ENCODE results near the gene PSG6. TPM values are rescaled to one million over a fixed set of nuclear protein-coding genes. Genes with fewer than 3 reads are reported as not detected.
"Not testable (repeated sequence)": the region's sequence is repeated elsewhere in the genome, so short reads cannot be mapped to it uniquely, and the experiment has no call there.

Gene PSG6
- total RNA-seq, 2 experiments from 2014 or later, result not detected

- H3K27me3 Mint-ChIP-seq; H3K9me3 ChIP-seq (ENCODE audit: control insufficient read depth in 1 of 2, insufficient read depth in 1 of 2, low read length in 2 of 2); intact Hi-C loops (cut with DNase I, micrococcal nuclease); H3K4me1 ChIP-seq (ENCODE audit: insufficient read depth, low read length); CTCF ChIA-PET; H3K9me3 Mint-ChIP-seq; H3K27ac ChIP-seq (ENCODE audit: low read depth in 1 of 2, low read length in 2 of 2); ATAC-seq (ENCODE audit: poor library complexity); POLR2A ChIA-PET; H3K27me3 ChIP-seq (ENCODE audit: control insufficient read depth in 1 of 2, insufficient read depth in 2 of 2, low read length in 2 of 2); H3K36me3 Mint-ChIP-seq (ENCODE audit: low read depth); H3K4me3 Mint-ChIP-seq; DNase-seq; H3K4me3 ChIP-seq (ENCODE audit: low read length); H3K4me1 Mint-ChIP-seq (ENCODE audit: low read depth); H3K36me3 ChIP-seq (ENCODE audit: insufficient read depth, low read length); H3K27ac Mint-ChIP-seq: not testable (repeated sequence)
Observed at GRCh38 chr19:42913516-42913915, 4.2 kb downstream of the PSG6 start.

DNA sequence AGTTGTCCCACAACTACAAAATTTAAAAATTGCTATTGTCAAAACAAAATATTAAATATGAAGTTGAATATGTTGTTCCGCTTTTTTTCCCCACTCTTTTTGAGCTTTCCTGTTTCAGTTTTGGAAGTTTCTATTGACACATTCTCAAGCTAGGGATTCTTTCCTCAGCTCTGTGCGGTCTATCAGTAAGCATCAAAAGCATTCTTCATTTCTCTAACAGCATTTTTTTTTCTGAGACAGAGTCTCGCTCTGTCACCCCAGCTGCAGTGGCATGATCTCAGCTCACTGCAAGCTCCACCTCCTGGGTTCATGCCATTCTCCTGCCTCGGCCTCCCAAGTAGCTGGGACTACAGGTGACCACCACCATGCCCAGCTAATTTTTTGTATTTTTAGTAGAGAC is 4.8 kb downstream of the PSG6 start:
- peaks cover 13% of the 10 kb centered on the region for H3K27me3 Mint-ChIP-seq
- H3K9me3 Mint-ChIP-seq, result not testable (repeated sequence)

GRCh38 chr19:42911731-42912130 is 6.0 kb downstream of the PSG6 start:
- H3K9me3 ChIP-seq (ENCODE audit: control insufficient read depth in 1 of 2, insufficient read depth in 1 of 2, low read length in 2 of 2); intact Hi-C loops (cut with DNase I, micrococcal nuclease); DNase-seq; CTCF ChIA-PET; H3K4me3 Mint-ChIP-seq; H3K4me1 Mint-ChIP-seq (ENCODE audit: low read depth); H3K4me1 ChIP-seq (ENCODE audit: insufficient read depth, low read length); ATAC-seq (ENCODE audit: poor library complexity); H3K27me3 ChIP-seq (ENCODE audit: control insufficient read depth in 1 of 2, insufficient read depth in 2 of 2, low read length in 2 of 2); POLR2A ChIA-PET; H3K4me3 ChIP-seq (ENCODE audit: low read length); H3K9me3 Mint-ChIP-seq; H3K36me3 ChIP-seq (ENCODE audit: insufficient read depth, low read length); H3K27ac ChIP-seq (ENCODE audit: low read depth in 1 of 2, low read length in 2 of 2); H3K27ac Mint-ChIP-seq; H3K36me3 Mint-ChIP-seq (ENCODE audit: low read depth): not testable (repeated sequence)
- peaks cover 23% of the 10 kb centered on the region for H3K27me3 Mint-ChIP-seq

More for the DNA sequence above, 4.8 kb downstream of the PSG6 start:
- DNase-seq; H3K4me1 ChIP-seq (ENCODE audit: insufficient read depth, low read length); H3K27me3 ChIP-seq (ENCODE audit: control insufficient read depth in 1 of 2, insufficient read depth in 2 of 2, low read length in 2 of 2); CTCF ChIA-PET; ATAC-seq (ENCODE audit: poor library complexity); H3K36me3 ChIP-seq (ENCODE audit: insufficient read depth, low read length); POLR2A ChIA-PET; H3K36me3 Mint-ChIP-seq (ENCODE audit: low read depth); H3K4me1 Mint-ChIP-seq (ENCODE audit: low read depth); intact Hi-C loops (cut with DNase I, micrococcal nuclease); H3K4me3 Mint-ChIP-seq; H3K27ac ChIP-seq (ENCODE audit: low read depth in 1 of 2, low read length in 2 of 2); H3K4me3 ChIP-seq (ENCODE audit: low read length); H3K27ac Mint-ChIP-seq; H3K9me3 ChIP-seq (ENCODE audit: control insufficient read depth in 1 of 2, insufficient read depth in 1 of 2, low read length in 2 of 2): not testable (repeated sequence)

GRCh38 chr19:42906162-42906561 is 11.5 kb downstream of the PSG6 start:
- intact Hi-C loops (cut with DNase I, micrococcal nuclease); H3K4me1 ChIP-seq (ENCODE audit: insufficient read depth, low read length); ATAC-seq (ENCODE audit: poor library complexity); H3K36me3 Mint-ChIP-seq (ENCODE audit: low read depth); H3K9me3 ChIP-seq (ENCODE audit: control insufficient read depth in 1 of 2, insufficient read depth in 1 of 2, low read length in 2 of 2); H3K4me1 Mint-ChIP-seq (ENCODE audit: low read depth); POLR2A ChIA-PET; H3K9me3 Mint-ChIP-seq; H3K4me3 ChIP-seq (ENCODE audit: low read length); H3K36me3 ChIP-seq (ENCODE audit: insufficient read depth, low read length); DNase-seq; H3K4me3 Mint-ChIP-seq; CTCF ChIA-PET; H3K27me3 ChIP-seq (ENCODE audit: control insufficient read depth in 1 of 2, insufficient read depth in 2 of 2, low read length in 2 of 2); H3K27ac Mint-ChIP-seq; H3K27ac ChIP-seq (ENCODE audit: low read depth in 1 of 2, low read length in 2 of 2): not testable (repeated sequence)
- peaks cover 45% of the 10 kb centered on the region for H3K27me3 Mint-ChIP-seq

DNA sequence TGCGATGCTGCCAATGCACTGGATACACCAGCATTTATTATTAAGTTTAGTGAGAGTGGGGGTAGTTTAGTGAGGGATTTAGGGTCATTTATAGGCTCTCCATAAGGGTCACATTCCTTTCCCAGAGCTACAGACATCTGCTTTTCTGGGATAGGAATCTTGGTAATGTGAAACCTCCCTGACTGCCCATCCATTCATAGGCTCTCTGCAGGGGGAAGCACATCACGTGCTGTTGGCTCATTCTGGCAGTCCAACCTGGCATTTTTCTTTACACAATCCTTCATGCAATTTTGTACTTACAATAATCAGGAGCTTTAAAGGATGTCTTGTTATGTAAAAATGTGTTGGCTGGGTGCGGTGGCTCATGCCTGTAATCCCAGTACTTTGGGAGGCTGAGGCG is 17.1 kb downstream of the PSG6 start:
- H3K9me3 Mint-ChIP-seq; H3K4me3 Mint-ChIP-seq; H3K36me3 ChIP-seq (ENCODE audit: insufficient read depth, low read length); H3K27ac Mint-ChIP-seq; CTCF ChIA-PET; H3K9me3 ChIP-seq (ENCODE audit: control insufficient read depth in 1 of 2, insufficient read depth in 1 of 2, low read length in 2 of 2); DNase-seq; POLR2A ChIA-PET; H3K4me1 Mint-ChIP-seq (ENCODE audit: low read depth); H3K4me1 ChIP-seq (ENCODE audit: insufficient read depth, low read length); H3K36me3 Mint-ChIP-seq (ENCODE audit: low read depth); H3K27ac ChIP-seq (ENCODE audit: low read depth in 1 of 2, low read length in 2 of 2); ATAC-seq (ENCODE audit: poor library complexity); intact Hi-C loops (cut with DNase I, micrococcal nuclease); H3K27me3 ChIP-seq (ENCODE audit: control insufficient read depth in 1 of 2, insufficient read depth in 2 of 2, low read length in 2 of 2); H3K4me3 ChIP-seq (ENCODE audit: low read length): not testable (repeated sequence)
- H3K27me3 Mint-ChIP-seq, result peaks cover 46% of the 10 kb centered on the region

- H3K27ac Mint-ChIP-seq; H3K4me1 ChIP-seq (ENCODE audit: insufficient read depth, low read length); H3K36me3 ChIP-seq (ENCODE audit: insufficient read depth, low read length); H3K4me1 Mint-ChIP-seq (ENCODE audit: low read depth); H3K27me3 ChIP-seq (ENCODE audit: control insufficient read depth in 1 of 2, insufficient read depth in 2 of 2, low read length in 2 of 2); H3K4me3 ChIP-seq (ENCODE audit: low read length); CTCF ChIA-PET; H3K36me3 Mint-ChIP-seq (ENCODE audit: low read depth); ATAC-seq (ENCODE audit: poor library complexity); H3K9me3 Mint-ChIP-seq; H3K27ac ChIP-seq (ENCODE audit: low read depth in 1 of 2, low read length in 2 of 2); intact Hi-C loops (cut with DNase I, micrococcal nuclease); H3K9me3 ChIP-seq (ENCODE audit: control insufficient read depth in 1 of 2, insufficient read depth in 1 of 2, low read length in 2 of 2); DNase-seq; POLR2A ChIA-PET; H3K4me3 Mint-ChIP-seq: not testable (repeated sequence)
- peaks cover 37% of the 10 kb centered on the region for H3K27me3 Mint-ChIP-seq
Observed at GRCh38 chr19:42899674-42900073, 18.0 kb downstream of the PSG6 start.

DNA sequence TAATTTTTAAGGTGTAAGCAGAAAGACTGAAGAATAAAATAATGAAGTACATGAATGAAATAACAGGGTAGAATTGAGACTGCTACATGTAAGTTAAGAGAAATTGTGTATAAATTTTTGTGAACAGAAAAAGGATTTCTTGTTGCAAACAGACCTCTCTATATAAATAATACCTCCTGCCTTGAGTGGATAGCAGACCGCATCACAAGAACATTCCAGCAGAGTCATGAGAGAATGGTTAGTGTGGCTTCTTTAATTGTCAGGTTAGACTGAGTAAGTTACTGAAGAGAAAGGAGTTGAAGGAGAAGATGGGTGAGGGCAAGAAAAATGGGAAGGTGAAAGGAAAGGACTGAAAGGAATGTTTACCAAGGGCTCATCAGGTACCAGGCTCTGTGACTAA is 18.6 kb downstream of the PSG6 start:
- H3K4me3 Mint-ChIP-seq; H3K4me1 ChIP-seq (ENCODE audit: insufficient read depth, low read length); H3K4me1 Mint-ChIP-seq (ENCODE audit: low read depth); POLR2A ChIA-PET; H3K9me3 Mint-ChIP-seq; intact Hi-C loops (cut with DNase I, micrococcal nuclease); H3K27ac Mint-ChIP-seq; H3K9me3 ChIP-seq (ENCODE audit: control insufficient read depth in 1 of 2, insufficient read depth in 1 of 2, low read length in 2 of 2); DNase-seq; H3K27me3 ChIP-seq (ENCODE audit: control insufficient read depth in 1 of 2, insufficient read depth in 2 of 2, low read length in 2 of 2); H3K36me3 Mint-ChIP-seq (ENCODE audit: low read depth); H3K4me3 ChIP-seq (ENCODE audit: low read length); H3K27ac ChIP-seq (ENCODE audit: low read depth in 1 of 2, low read length in 2 of 2); H3K36me3 ChIP-seq (ENCODE audit: insufficient read depth, low read length); CTCF ChIA-PET; ATAC-seq (ENCODE audit: poor library complexity): not testable (repeated sequence)
- peaks cover 36% of the 10 kb centered on the region for H3K27me3 Mint-ChIP-seq

Data from CD4-positive, alpha-beta T cell (primary cell).